GM10266 (cell line): Measurements from ENCODE around the gene COPB1.

Experiments
- DNase-seq: peaks from one replicate; pipeline ENCODE4 v3.0.0; 2012; ENCODE audit errors: extremely low spot score
- TF ChIP-seq, protein P1 (sequence below): IDR thresholded peaks from 2 replicates; pipeline ENCODE4 v1.5.1; 2012; ENCODE audit warnings: mild to moderate bottlenecking, low read depth; ENCODE audit not compliant: control insufficient read depth, insufficient read depth; ENCODE audit errors: missing control alignments

COPB1 gene

DNA sequence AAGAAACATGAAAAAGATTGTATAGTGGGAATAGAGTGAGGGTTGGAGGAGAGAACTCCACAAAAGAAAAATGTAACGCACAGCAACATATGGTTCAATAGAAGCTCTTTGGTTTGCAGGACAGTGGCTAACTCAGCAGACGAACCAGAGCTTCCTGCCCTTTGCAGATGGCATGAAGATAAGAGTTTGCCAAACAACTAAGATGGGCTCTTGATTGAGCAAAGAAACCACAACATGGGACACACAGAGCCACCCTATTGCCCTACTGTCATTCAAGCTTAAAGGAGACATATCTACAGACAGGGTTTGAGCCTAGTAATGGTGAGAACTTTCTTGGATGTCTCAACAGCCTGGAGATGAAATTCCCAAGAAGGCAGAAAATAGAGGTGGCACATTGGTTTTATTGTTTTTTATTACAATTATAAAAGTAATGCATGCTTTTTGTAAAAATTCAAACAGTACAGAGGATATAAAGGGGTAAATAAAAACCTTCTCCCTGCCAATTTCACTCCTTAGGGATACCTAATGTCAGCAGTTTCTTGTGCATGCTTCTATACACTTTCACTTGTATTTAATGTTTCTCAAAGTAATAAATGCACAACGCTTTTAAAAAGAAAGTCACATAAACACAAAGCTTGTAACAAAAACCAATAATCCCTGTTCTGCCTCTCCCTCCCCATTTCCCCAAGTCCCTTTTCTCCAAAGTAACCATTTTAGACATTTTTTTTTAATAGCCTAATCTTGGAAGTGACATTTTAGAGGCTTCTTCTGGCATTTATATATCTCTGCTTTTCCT, 63.7 kb downstream of the COPB1 start:
- TF ChIP-seq, protein P1, sequence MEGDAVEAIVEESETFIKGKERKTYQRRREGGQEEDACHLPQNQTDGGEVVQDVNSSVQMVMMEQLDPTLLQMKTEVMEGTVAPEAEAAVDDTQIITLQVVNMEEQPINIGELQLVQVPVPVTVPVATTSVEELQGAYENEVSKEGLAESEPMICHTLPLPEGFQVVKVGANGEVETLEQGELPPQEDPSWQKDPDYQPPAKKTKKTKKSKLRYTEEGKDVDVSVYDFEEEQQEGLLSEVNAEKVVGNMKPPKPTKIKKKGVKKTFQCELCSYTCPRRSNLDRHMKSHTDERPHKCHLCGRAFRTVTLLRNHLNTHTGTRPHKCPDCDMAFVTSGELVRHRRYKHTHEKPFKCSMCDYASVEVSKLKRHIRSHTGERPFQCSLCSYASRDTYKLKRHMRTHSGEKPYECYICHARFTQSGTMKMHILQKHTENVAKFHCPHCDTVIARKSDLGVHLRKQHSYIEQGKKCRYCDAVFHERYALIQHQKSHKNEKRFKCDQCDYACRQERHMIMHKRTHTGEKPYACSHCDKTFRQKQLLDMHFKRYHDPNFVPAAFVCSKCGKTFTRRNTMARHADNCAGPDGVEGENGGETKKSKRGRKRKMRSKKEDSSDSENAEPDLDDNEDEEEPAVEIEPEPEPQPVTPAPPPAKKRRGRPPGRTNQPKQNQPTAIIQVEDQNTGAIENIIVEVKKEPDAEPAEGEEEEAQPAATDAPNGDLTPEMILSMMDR: no peak
- no peak for DNase-seq

DNA sequence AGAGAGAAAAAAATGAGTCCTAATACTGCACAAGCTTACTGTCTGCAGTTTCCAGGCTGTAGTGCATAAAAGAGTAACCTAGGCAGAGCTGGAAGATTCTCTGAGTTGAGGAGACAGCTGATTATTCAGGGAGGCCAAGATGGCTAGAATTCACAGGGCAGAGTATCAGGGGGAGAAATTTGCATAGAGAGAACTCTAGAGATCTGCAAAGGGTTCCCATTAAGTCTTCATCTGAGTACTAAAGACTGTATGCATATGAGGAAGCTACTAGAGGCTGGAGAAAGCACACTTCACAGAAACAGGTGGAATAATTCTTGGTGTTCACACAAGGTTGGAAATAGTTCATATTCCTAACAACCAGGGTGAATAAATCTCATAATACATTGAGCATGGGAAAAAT, 74.0 kb downstream of the COPB1 start:
- TF ChIP-seq, protein P1: no peak
- DNase-seq: no peak

DNA sequence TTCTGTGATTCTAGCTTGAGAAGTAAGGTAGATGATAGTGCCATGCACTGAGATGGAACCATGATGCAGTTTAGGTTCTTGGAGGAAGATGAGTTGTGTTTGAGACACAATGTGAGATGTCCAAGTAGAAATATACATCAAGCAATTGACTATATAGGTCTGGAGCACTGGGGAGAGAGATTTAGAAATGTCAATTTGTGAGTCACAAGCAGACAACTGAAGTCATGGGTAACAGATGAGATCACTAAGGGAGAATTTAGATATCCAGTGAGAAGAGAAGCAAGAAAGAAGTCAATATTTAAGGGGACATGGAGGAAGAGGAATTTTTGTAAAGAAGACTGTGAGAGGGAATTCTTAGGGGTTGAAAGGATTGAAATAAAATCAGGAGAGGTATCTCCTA, 75.5 kb downstream of the COPB1 start:
- no peak for DNase-seq
- TF ChIP-seq, protein P1: no peak

DNA sequence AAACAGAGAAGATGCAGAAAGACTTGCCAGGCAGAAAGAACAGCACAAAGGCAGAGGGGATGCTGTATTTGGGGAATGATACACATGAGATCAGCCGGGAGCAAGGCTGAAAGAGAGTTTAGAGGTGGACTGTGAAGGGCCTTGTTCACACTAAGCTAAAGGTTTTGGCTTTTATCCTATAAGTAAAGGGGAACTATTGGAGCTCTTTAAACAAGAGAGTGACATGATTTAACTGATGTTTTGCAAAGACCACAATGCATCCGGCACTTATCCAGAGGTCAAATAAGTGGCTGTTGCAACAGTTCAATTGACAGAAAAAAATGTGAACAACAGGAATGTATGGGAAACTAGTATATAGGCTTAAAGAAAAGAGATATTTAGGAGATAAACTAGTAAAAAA, 76.0 kb downstream of the COPB1 start:
- DNase-seq: no peak
- TF ChIP-seq, protein P1: no peak

DNA sequence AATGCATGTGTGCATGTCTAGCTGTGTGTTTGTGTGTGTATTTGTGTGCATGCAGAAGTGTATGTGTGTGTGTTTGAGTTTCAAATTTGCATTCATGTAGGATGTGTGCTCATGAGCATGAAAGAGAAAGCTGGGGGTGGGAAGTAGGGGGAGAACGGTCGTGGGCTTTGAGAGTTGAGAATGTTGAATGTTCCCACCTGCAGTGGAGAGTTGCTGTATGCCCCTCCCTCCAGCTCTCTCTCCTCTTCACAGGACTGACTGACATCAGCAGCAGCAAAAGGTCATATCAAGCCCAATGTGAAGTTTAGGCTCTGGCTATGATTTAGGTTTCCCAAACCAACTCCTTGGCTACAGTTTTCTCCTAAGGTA, 76.8 kb downstream of the COPB1 start:
- no peak for DNase-seq
- TF ChIP-seq, protein P1: no peak

DNA sequence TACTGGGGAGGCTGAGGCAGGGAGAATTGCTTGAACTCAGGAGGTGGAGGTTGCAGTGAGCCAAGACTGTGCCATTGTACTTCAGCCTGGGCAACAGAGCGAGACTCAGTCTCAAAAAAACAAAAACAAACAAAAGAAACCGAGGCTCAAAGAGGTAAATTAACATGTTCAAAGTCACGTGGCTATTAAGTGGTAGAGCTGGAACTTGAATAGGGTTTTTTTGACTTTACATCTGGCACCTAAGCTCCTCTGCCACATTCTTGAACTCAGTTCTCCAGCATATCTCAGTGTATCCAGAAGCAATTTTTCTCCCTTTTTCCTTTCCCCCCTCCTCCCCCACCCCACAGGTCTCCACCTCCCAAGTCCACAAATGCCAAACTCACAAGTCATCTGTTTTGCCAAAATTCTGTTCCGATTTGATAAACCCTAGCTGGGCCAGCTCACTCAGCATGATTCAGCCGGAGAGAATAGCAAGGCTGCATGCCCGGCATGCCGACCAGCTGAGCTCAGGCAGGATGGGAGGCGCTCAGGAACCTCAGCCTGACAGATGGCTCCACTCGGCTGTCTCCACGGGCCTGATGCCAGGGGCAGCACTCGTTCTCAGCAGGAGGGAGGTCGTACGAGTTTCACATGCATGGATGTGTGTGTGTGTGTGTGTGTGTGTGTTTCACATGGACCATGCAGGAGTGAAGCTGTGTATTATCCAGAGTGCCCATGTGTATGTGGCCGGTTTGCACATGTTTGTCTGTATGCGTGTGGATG, 77.4 kb downstream of the COPB1 start:
- DNase-seq: no peak
- TF ChIP-seq, protein P1: no peak

DNA sequence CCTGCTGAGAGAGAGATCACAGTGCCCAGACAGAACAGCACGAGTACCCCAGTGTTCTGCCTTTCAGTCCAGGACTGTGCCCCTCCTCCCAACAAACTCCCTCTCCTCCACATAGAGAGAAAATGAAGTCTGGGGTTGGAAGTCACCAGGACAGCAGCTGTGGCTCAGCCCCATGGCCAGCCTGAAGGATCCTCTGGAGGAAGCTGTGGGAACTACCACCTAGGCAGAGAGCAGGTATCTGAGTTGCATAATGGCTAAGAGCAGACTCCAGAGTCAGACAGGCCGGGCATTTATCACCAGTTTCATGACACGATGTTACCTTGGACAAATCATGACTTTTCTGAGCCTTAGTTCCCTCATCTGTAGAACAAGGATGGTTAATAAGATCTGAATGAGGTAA, 79.4 kb downstream of the COPB1 start:
- DNase-seq: no peak
- TF ChIP-seq, protein P1: no peak
